ENCODE measurements around the gene SULT1A1. TPM values are rescaled to one million over a fixed set of nuclear protein-coding genes. Genes with fewer than 3 reads are reported as not detected.
"Not testable (repeated sequence)": the region's sequence is repeated elsewhere in the genome, so short reads cannot be mapped to it uniquely, and the experiment has no call there.

The SULT1A1 gene
- polyA plus RNA-seq, 4 donors, result 17.9 to 26.6 (median 24.4) TPM

- DNase-seq (ENCODE audit: low read depth in 4 of 4, low spot score in 3 of 4), result not testable (repeated sequence)
Measured at GRCh38 chr16:28608867-28609596, 812 bp downstream of the SULT1A1 start.

- DNase-seq (ENCODE audit: low read depth in 4 of 4, low spot score in 3 of 4), result not testable (repeated sequence)
Measured at GRCh38 chr16:28608496-28608808, 1.4 kb downstream of the SULT1A1 start.

DNA sequence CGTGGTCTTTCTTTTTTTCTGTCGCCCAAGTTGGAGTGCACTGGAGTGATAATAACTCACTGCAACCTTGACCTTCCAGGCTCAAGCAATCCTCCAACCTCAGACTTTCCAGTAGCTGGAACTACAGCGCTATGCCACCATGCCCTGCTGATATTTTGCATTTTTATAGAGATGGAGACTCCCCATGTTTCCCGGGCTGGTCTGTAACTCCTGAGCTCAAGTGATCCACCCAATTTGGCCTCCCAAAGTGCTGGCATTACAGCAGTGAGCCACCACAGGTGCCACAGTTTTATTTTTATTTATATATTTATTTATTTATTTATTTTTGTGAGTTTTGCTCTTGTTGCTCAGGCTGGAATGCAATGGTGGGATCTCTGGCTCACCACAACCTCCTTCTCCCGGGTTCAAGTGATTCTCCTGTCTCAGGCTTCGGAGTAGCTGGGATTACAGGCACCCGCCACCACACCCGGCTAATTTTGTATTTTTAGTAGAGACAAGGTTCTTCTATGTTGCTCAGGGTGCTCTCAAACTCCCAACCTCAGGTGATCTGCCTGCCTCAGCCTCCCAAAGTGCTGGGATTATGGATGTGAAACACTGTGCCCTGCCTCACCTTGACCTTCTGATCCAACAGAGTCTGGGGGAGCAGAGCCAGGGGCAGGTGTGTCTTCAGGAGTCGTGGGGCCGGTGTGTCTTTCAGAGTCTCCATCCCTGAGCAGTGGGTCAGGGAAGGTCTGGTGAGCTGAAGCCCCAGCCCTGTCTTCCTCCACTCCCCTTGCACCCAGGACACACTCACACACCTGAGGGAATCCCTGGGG lies 2.0 kb downstream of the SULT1A1 start:
- not testable (repeated sequence) for DNase-seq (ENCODE audit: low read depth in 4 of 4, low spot score in 3 of 4)

DNA sequence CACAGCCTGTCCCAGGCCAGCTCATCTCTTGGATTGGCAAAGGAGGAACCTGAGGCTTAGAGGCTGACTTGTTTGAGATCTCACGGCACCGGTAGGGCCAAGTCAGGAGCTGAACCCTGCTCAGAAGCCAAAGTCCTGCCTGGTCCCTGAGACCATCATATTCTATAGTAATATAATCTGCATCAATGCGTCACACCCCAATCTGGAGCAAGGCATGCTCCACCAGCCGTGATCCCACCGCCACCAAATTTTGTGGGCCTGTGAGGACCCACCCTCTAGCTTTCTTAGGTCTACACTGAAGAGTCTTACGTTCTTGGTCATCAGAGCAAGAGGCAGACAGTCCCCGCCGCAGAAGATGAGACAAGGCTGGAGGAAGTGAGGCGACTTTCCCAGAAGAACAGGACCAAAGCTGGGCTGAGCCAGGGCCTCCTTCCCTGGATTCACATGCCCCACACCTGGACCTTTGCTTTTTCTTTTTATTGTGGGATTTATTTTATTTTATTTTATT lies 2.7 kb downstream of the SULT1A1 start:
- no peak for DNase-seq (ENCODE audit: low read depth in 4 of 4, low spot score in 3 of 4)

GRCh38 chr16:28606291-28607115 lies 3.3 kb downstream of the SULT1A1 start:
- DNase-seq (ENCODE audit: low read depth in 4 of 4, low spot score in 3 of 4), result no peak

DNA sequence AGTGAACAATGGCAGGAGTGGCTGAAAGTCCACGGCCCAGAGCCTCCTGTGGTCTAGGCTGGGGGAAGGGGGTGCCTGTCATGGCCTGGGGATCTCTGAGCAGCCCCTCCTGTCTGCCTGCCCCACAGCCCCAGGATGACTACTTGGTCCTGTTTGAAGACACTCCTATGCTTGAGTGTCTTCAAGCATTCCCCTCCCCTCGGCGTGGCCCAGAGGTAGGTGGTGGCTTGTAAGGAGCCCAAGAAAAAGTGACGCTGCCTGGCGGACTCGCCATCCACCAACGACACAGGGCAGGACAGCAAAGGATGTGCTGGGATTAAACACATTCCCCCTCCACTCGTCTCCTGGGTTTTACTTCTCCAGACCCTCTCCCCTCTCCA lies 5.7 kb downstream of the SULT1A1 start:
- no peak for DNase-seq (ENCODE audit: low read depth in 4 of 4, low spot score in 3 of 4)

DNA sequence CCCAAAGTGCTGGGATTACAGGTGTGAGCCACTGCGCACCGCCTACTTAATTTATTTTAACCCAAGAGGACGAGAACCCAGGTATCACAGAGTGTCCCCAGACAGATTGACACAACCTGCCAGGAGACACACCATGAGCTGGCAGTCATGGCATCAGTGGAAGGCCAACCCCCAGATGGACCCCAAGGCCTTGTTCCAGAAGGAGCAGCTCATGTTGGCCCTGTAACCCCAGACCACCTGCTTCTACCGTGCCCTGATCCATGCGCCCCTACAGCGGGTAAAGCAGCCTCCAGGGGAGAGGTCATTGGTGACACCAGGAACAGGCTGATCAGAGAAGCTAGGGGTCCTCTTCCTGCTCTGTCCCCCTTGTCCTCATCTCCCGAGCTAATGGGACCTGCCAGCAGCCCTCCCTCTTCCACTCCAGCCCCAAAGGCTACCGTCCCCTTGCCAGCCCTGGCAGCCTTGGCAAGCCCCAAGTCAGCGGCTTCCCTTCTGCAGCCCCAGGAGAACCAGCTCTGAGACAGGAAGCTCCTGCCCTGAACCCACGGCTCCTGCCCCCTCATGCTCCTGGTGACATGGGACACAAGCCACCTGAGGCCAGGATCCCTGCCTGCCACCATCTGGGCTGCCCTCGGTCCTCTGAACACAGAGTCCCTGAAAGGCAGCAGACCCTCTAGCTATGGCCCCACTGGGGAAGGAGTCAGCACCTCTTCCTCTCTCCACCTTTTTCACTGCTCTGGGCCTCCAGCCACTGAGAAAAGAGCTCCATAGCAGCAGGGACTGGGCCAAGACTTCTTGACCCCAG lies 6.3 kb downstream of the SULT1A1 start:
- no peak for DNase-seq (ENCODE audit: low read depth in 4 of 4, low spot score in 3 of 4)

DNA sequence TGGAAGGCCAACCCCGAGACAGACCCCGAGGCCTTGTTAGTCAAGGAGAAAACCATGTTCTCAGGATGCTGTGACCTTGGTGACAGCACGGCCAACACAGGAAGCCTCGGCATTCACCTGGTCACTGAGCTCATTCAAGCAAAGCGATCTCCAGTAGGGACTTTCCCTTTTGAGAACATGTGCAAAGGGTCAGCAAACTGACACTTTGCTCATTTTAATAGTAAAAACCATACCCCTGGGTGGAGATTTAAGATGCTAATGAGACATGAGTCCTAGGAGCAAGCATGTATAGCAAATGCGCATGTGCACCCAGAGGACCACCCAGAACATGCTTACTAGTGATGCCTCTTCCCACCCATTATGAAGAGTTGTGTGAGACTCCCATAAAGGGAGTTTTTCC lies 7.3 kb downstream of the SULT1A1 start:
- no peak for DNase-seq (ENCODE audit: low read depth in 4 of 4, low spot score in 3 of 4)

- not testable (repeated sequence) for DNase-seq (ENCODE audit: low read depth in 4 of 4, low spot score in 3 of 4)
Measured at GRCh38 chr16:28602062-28602461, 7.8 kb downstream of the SULT1A1 start.

DNA sequence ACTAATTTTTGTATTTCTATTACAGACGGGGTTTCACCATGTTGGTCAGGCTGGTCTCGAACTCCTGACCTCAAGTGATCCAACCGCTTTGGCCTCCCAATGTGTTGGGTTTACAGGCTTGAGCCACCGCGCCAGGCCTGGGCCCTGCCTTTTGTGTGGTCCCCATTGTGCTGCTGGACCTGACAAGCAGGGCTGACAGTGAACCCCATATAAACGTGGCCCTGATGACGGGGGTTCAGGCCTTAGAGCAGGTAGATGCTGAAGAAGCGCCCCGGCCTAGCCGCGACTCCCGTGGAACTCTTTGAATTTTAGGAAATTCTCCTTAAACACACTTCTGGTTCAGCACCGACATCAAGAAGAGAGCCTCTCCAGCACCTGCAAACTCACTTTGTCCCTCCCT lies 8.3 kb downstream of the SULT1A1 start:
- DNase-seq (ENCODE audit: low read depth in 4 of 4, low spot score in 3 of 4), result not testable (repeated sequence)

GRCh38 chr16:28600965-28601364 lies 8.9 kb downstream of the SULT1A1 start:
- DNase-seq (ENCODE audit: low read depth in 4 of 4, low spot score in 3 of 4), result not testable (repeated sequence)

DNA sequence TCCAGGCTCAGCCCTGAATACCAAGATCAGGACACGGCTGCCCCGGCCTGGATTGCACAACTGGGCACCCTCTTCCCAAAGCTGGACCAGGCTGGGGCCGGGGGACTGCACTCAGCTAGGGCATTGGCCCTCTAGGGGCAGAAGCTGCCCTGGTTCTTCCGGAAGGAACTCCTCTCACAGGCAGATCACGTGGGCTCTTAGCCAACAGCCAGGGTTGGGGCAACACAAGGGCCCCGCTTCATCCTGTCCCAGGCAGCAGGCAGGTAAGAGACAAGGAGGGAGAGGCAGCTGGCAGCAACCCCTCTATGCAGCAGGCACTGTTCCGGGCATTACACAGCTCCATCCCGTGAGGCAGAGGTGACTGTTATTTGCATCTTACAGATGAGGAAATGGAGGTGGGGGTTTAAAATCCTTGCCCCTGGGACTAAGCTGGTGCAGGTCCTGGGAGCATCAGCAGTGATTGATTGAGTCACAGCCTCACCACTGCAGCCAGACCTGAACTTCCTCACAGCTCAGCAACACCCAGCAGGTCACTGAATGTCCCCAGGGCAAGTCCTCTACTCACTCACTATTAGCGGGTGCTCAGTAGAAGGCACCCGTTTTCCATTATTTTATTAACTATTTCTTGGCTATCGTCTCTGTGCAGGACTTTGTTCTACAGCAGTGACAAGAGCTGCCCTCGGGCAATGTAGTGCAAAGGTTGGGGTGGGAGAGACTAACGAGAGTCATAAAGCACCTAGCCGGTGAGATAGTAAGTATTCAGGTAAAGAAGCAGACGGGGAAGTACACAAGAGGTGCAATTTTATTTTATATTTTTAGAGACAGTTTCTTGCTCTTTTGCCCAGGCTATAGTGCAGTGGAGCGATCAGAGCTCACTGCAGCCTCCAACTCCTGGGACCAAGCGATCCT lies 10.2 kb downstream of the SULT1A1 start:
- DNase-seq (ENCODE audit: low read depth in 4 of 4, low spot score in 3 of 4), result not testable (repeated sequence)

DNA sequence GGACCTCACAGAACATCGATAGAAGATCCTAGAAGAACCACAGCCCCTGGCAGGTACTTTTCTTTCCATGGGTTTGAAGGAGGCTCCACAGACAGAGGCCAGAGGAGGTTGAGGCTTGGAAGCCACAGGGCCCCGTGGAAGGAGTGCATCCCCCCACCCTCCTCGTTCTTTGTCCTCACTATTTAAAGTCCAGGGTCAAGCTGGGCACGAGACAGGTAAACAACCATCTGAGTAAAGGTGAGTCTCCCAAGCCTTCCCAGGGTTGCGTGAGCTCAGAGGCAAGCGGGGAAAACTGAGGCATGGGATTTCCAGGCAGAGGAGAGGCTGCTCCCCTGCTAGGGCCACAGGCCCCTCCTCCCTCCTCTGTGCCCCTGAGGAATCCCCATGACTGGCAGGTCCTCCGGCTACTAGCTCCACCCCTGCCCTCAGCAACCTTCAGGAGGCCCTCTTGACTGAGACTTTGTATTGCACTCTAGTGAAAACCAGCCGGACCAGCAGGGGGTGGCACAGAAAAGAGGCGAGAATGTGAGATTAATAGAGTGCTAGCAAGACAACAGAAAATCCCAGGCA lies 12.1 kb downstream of the SULT1A1 start:
- no peak for DNase-seq (ENCODE audit: low read depth in 4 of 4, low spot score in 3 of 4)

DNA sequence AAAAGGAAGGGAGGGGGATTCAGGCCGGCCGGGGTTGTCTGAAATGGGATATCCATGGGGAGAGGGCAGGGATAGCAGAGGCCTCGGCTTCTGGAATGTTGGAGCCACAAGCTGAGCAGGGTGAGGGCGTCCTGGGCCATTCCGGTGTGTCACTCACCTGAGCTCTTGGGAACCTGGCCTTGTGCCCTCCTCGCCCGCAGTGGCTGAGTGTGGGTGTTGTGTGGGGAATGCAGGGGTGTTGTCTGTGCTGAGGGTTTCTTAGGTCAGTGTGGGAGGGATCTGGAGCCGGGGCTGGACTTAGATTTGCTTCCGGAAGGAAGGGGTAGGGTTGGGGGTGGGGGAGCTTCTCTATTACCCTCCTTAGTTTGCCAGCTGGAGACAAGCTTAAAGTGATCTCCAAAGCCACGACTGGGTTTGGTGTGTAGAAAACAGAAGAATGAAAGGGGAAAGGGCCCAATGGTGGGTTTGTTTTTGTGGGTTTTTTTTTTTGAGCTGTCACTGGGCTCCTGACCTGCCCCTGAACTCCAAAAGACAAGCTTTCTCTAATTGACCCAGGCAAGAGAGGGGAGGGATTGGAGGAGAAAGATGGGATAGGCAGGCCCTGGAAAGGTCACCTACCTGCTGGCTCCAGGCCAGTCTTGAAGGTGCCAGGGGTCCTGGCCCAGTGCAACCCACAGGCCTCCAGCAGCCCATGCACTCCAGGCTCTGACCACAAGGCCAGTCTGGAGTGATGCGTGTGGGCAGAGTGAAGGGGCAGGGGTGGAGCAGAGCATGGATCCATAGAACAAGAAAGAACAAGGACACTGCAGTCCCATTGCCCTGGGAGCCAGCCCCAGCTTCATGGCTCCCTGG lies 12.8 kb downstream of the SULT1A1 start, which contains the start of gene SULT1A2:
TSS of gene SULT1A2 (minus strand) at position 211 of the 852 bp plus-strand sequence. CDS start 1,120 bp downstream, outside the sequence.
- DNase-seq (ENCODE audit: low read depth in 4 of 4, low spot score in 3 of 4), result peak in 1 of 4 donors; percentile 39

DNA sequence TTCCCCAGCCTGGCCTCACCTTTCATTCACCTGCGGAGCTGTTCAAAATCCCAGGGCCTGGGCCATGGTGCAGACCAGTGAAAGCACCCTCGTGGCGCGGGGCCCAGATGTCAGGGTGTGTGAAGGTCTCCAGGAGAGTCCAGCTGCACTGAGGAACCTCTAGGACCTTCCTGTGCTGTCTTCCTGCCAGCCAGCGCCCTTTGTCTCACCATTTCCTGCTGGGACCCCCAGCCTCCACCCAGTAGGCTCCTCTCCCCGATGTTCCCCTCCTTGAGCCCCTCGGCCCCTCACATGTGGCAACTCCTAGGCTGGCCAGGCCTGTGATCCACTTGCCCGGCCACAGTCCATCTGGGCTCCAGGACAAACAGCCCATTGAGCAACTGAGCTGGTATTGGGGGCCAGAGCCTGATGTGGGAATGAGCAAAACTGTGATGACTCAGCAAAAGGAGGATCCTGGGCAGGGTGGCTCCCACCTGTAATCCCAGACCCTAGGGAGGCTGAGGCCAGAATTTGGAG lies 13.7 kb downstream of the SULT1A1 start:
- no peak for DNase-seq (ENCODE audit: low read depth in 4 of 4, low spot score in 3 of 4)

- DNase-seq (ENCODE audit: low read depth in 4 of 4, low spot score in 3 of 4), result not testable (repeated sequence)
Measured at GRCh38 chr16:28595451-28595850, 14.4 kb downstream of the SULT1A1 start.

DNA sequence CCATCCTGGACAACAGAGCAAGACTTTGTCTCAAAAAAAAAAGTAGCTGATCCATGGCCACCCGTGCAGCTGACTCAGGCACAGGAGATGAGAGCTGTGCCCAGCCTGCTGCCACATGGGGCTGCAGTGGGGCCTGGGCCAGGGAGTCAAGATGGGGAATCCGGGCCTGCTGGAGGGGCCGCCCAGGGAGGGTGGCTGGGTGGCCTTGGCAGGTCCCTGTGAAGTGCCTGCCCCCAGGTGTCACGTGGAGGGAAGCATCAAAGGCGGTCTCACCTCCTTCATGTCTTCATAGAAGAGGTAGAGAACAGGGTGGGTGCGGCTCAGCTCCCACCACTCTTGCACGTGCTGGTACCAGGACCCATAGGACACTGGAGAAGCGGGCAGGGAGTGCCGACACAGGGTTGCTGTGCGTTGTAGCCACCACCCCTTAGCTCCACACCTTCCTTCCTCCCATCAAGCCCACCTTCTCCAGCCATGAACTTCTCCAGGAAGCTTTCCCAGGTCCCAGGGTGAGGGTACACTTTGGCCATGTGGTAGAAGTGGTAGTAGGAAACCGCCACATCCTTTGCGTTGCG lies 16.8 kb downstream of the SULT1A1 start:
- DNase-seq (ENCODE audit: low read depth in 4 of 4, low spot score in 3 of 4), result no peak

Data from left renal pelvis (tissue), 4 donors.